Mucosa of rectum (tissue), 2 donors: ENCODE results near the gene WIPF2.

Experiments
- H3K27ac ChIP-seq, 2 donors: one replicate each; pipeline ENCODE4 v1.7.0; 2013; ENCODE audit warnings: inconsistent platforms in 2 of 2, low read depth in 2 of 2, low read length in 2 of 2
- H3K27me3 ChIP-seq, 2 donors: one replicate each; pipeline ENCODE4 v1.7.0; 2013; ENCODE audit warnings: low read length in 2 of 2; ENCODE audit not compliant: control insufficient read depth in 2 of 2, insufficient read depth in 2 of 2
- H3K36me3 ChIP-seq, 2 donors: one replicate each; pipeline ENCODE4 v1.7.0; 2013; ENCODE audit warnings: low read length in 2 of 2; ENCODE audit not compliant: control insufficient read depth in 2 of 2, insufficient read depth in 2 of 2
- H3K4me1 ChIP-seq, 2 donors: one replicate each; pipeline ENCODE4 v1.7.0; 2013; ENCODE audit warnings: low read length in 2 of 2, mild to moderate bottlenecking in 1 of 2; ENCODE audit not compliant: control insufficient read depth in 2 of 2, insufficient read depth in 2 of 2
- H3K4me3 ChIP-seq, 2 donors: one replicate each; pipeline ENCODE4 v1.7.0; 2013; ENCODE audit warnings: low read length in 2 of 2
- H3K9ac ChIP-seq, 2 donors: one replicate each; pipeline ENCODE4 v1.7.0; 2013; ENCODE audit warnings: low read length in 2 of 2, low read depth in 1 of 2, mild to moderate bottlenecking in 1 of 2
- H3K9me3 ChIP-seq, 2 donors: one replicate each; pipeline ENCODE4 v1.7.0; 2013; ENCODE audit warnings: low read length in 2 of 2; ENCODE audit not compliant: control insufficient read depth in 2 of 2
- donor health status: healthy.
- donor health status: Normal muscosa, but diverticular disease.

Gene WIPF2

DNA sequence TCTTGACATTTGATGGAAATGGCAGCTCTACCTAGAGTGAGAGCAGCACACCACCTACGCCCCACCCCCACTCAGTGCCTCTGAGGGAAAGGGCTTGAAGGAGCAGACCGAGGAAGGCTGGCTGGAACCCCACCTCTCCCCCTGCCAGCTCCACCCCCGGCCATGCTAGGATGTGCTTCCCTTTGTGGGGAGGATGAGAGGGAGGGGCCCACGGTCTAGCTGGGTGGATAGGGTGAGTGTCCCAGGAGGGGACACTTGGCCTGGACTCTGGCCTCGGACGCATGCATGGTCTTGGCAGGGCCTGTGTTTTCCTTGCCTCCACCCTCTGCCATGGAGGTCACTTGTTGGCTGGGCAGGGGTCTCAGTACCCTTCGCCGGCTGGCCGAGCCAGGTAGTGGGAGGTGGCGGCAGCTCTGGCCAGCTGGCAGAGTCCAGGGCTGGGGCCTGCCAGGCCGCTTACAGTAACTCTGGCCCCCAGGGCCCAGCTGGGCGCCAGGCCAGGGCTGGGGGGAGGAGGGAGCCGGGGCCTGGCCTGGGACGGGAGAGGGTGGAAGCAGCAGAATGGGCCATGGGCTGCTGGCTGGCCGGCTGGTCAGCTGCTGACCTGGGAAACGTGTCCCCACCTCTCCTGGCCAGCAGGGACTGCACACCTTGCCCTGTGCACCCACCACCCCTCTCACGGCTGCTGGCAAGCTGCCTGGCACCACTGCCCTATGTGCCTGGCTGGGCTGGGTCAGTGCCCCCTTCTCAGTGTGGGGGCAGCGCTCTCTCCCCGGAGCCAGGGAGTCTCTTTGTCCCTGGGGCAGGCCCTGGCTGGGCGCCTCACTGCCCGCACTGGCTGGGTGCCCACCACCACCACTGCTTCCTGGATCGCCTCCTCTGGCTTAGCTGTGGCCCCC lies 112.9 kb downstream of the WIPF2 start:
- H3K9ac ChIP-seq, result peak overlapping the region in 1 of 2 donors; percentile 6
- H3K4me3 ChIP-seq, result peak overlapping the region in 1 of 2 donors; percentile 26
- H3K4me1 ChIP-seq, result peaks cover 52 to 57% of the 10 kb centered on the region in 2 donors
- H3K9me3 ChIP-seq, result no peaks in the 10 kb centered on the region
- peaks cover 0 to 1% of the 10 kb centered on the region in 2 donors for H3K36me3 ChIP-seq
- H3K27me3 ChIP-seq, result no peaks in the 10 kb centered on the region
- H3K27ac ChIP-seq, result peak overlapping the region; percentile 60 to 76
